Dermis lymphatic vessel endothelial cell (primary cell): ENCODE data around the gene MAGEA4. TPM values are rescaled to one million over a fixed set of nuclear protein-coding genes. Genes with fewer than 3 reads are reported as not detected.

Experiments used
- total RNA-seq: library from RNA; depleted of rRNA; stranded (reverse); fragments of >200 nt; gene quantifications from 2 replicates; pipeline ENCODE4 v1.2.1, GENCODE V29; 2014

MAGEA4 gene
- not detected in 2 replicates for total RNA-seq

GRCh38 chrX:151912780-151913179 is at the start of gene MAGEA4:
TSS of gene MAGEA4 (plus strand) at chrX:151912889. CDS start at chrX:151923665, 10,776 bp downstream.

Other genes with a start within 250 kb of the MAGEA4 start
- gene PRRG3, start 217.4 kb upstream of the MAGEA4 start, total RNA-seq = not detected in 2 replicates
- not detected in 2 replicates for gene FATE1, start 196.9 kb upstream of the MAGEA4 start, total RNA-seq
- not detected in 2 replicates for gene CNGA2, start 178.1 kb upstream of the MAGEA4 start, total RNA-seq
- 28.4 and 32.2 TPM in 2 replicates for gene GABRE, start 61.8 kb downstream of the MAGEA4 start, total RNA-seq
- gene MAGEA10, start 225.7 kb downstream of the MAGEA4 start, total RNA-seq = not detected in 2 replicates